Endothelial cell of umbilical vein (primary cell): ENCODE measurements around the gene C5orf58.

Experiments
- CTCF ChIP-seq, 2 donors: IDR thresholded peaks; 1 replicate in 1 of 2; 2 replicates in 1 of 2; pipeline ENCODE4 v1.5.1; 2011; ENCODE audit warnings: low read length in 2 of 2, mild to moderate bottlenecking in 2 of 2, moderate library complexity in 2 of 2, control low read depth in 1 of 2, inconsistent platforms in 1 of 2, low read depth in 1 of 2; ENCODE audit not compliant: insufficient read depth in 1 of 2; ENCODE audit errors: extremely low read depth in 1 of 2
- EZH2 ChIP-seq: IDR thresholded peaks from 2 replicates; pipeline ENCODE4 v1.6.1; 2012; ENCODE audit warnings: borderline replicate concordance, low read depth, mild to moderate bottlenecking, moderate library complexity, low read length, inconsistent platforms; ENCODE audit not compliant: severe bottlenecking
- POLR2A ChIP-seq: IDR thresholded peaks from 2 replicates; pipeline ENCODE4 v1.6.1; 2012; ENCODE audit warnings: low read depth, mild to moderate bottlenecking, control low read depth, low read length
- POLR2AphosphoS5 ChIP-seq: IDR thresholded peaks from 2 replicates; pipeline ENCODE4 v1.6.1; 2012; ENCODE audit warnings: low read depth, mild to moderate bottlenecking, control low read depth, low read length, moderate library complexity; ENCODE audit not compliant: insufficient read depth
- TF ChIP-seq, protein P1 (sequence below): IDR thresholded peaks from 2 replicates; pipeline ENCODE4 v1.6.1; 2011; ENCODE audit not compliant: insufficient read depth, insufficient read length

- TF ChIP-seq EZH2 (no peak), CTCF (IDR thresholded peaks at IDR 0.05; ENCODE audit: extremely low read depth in 1 of 2, insufficient read depth in 1 of 2, low read depth in 1 of 2, low read length in 2 of 2) (no peak), POLR2AphosphoS5 (no peak), POLR2A (no peak)
- TF ChIP-seq, protein P1, sequence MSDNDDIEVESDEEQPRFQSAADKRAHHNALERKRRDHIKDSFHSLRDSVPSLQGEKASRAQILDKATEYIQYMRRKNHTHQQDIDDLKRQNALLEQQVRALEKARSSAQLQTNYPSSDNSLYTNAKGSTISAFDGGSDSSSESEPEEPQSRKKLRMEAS = no peak
Measured at GRCh38 chr5:170288551-170288950, 55.8 kb downstream of the C5orf58 start.
